ENCODE measurements around the gene HLA-DQB2. TPM values are rescaled to one million over a fixed set of nuclear protein-coding genes. Genes with fewer than 3 reads are reported as not detected.

HLA-DQB2 gene
- total and polyA plus RNA-seq, 2 donors (not counting 3 experiments of a cell fraction or from before 2014, with no cell fraction given): not detected

DNA sequence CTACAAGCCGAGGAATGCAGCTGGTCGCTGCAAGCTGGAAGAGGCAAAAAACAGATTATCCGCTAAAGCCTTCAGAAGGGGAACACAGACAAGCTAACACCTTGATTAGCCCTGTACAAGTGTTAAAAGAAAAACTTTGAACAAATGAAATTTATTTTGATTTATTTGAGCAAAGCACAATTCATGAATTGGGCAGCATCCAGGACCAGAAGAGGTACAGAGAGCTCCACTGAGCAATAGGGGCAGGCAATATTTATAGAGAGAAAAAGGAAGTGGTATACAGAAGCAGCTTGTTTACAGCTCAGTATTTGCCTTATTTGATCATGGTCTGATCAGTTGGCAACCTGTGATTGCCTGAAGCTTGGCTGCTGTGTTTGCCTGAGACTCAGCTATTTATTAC lies 35.8 kb upstream of the HLA-DQB2 start:
- Histone ChIP-seq H3K9me1 (replicated peaks; ENCODE audit: control insufficient read depth, extremely low read depth, insufficient read depth, low read length) (no peaks in the 10 kb centered on the region), H3K4me3 (replicated peaks in 1 of 3; ENCODE audit: insufficient read depth in 1 of 3, low read depth in 1 of 3, low read length in 3 of 3) (no peak overlapping the region), H3K4me1 (ENCODE audit: control insufficient read depth, extremely low read depth, insufficient read depth, low read length) (no peaks in the 10 kb centered on the region), H3K27ac (ENCODE audit: insufficient read depth, low read depth, low read length) (no peak overlapping the region), H2AFZ (ENCODE audit: low read depth, low read length) (no peak overlapping the region), H3K9ac (replicated peaks; ENCODE audit: extremely low read depth, insufficient read depth, low read length) (no peak overlapping the region), H4K20me1 (replicated peaks; ENCODE audit: control insufficient read depth, extremely low read depth, insufficient read depth, low read length) (no peaks in the 10 kb centered on the region), H3K9me3 (replicated peaks; ENCODE audit: control insufficient read depth, insufficient read depth, low read length) (no peaks in the 10 kb centered on the region), H3K79me2 (ENCODE audit: control insufficient read depth, insufficient read depth, low read length) (no peaks in the 10 kb centered on the region), H3K27me3 (ENCODE audit: control insufficient read depth in 2 of 2, insufficient read depth in 2 of 2, low read length in 2 of 2) (peaks cover 37 to 68% of the 10 kb centered on the region in 2 experiments), H3K36me3 (ENCODE audit: control insufficient read depth in 2 of 2, extremely low read depth in 1 of 2, insufficient read depth in 2 of 2, low read length in 2 of 2) (no peaks in the 10 kb centered on the region), H3K4me2 (ENCODE audit: insufficient read depth, low read length) (no peak overlapping the region)
- BruUV-seq (replicated peaks): no TSS peak
- POLR2A ChIA-PET: no interaction called here
- DNase-seq (ENCODE audit: low read depth, low spot score): no peak
- intact Hi-C loops (cut with micrococcal nuclease): loop anchor here (5.0 to 10.0 kb wide), 3 partner anchors 97 to 754 kb away; no protein-coding TSS in a partner anchor
- TF ChIP-seq POLR2A (IDR thresholded peaks at IDR 0.05; ENCODE audit: low read depth, low read length): no peak
- TF ChIP-seq POLR2AphosphoS5 (IDR thresholded peaks at IDR 0.05; ENCODE audit: insufficient read depth, low read depth, low read length): no peak
- no peak for TF ChIP-seq EZH2 (IDR thresholded peaks at IDR 0.05; ENCODE audit: borderline replicate concordance, low read depth, low read length, severe bottlenecking)
- TF ChIP-seq, protein P1, sequence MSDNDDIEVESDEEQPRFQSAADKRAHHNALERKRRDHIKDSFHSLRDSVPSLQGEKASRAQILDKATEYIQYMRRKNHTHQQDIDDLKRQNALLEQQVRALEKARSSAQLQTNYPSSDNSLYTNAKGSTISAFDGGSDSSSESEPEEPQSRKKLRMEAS (IDR thresholded peaks at IDR 0.05; ENCODE audit: insufficient read depth, insufficient read length): no peak
- TF ChIP-seq MYC (IDR thresholded peaks at IDR 0.05; ENCODE audit: low read depth, low read length): no peak
- no peak for TF ChIP-seq GATA2 (IDR thresholded peaks at IDR 0.05; ENCODE audit: insufficient read depth, insufficient read length, low read depth, low read length)
- TF ChIP-seq JUN (IDR thresholded peaks at IDR 0.05; ENCODE audit: borderline replicate concordance, insufficient read depth, insufficient read length, low read depth): no peak
- TF ChIP-seq, protein P2, sequence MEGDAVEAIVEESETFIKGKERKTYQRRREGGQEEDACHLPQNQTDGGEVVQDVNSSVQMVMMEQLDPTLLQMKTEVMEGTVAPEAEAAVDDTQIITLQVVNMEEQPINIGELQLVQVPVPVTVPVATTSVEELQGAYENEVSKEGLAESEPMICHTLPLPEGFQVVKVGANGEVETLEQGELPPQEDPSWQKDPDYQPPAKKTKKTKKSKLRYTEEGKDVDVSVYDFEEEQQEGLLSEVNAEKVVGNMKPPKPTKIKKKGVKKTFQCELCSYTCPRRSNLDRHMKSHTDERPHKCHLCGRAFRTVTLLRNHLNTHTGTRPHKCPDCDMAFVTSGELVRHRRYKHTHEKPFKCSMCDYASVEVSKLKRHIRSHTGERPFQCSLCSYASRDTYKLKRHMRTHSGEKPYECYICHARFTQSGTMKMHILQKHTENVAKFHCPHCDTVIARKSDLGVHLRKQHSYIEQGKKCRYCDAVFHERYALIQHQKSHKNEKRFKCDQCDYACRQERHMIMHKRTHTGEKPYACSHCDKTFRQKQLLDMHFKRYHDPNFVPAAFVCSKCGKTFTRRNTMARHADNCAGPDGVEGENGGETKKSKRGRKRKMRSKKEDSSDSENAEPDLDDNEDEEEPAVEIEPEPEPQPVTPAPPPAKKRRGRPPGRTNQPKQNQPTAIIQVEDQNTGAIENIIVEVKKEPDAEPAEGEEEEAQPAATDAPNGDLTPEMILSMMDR (IDR thresholded peaks at IDR 0.05; ENCODE audit: extremely low read depth in 1 of 2, insufficient read depth in 1 of 2, low read depth in 1 of 2, low read length in 2 of 2): no peak
- TF ChIP-seq FOS (IDR thresholded peaks at IDR 0.05; ENCODE audit: borderline replicate concordance, insufficient read depth, low read length): no peak
- FAIRE-seq: no peak
- CTCF ChIA-PET: interaction anchor here (0.8 to 6.2 kb wide), 9 partner anchors 9 to 383 kb away, joined by 3 to 63 read pairs (median 4); partner anchors contain the start of genes PSMB9 and TAP1
- dilution Hi-C loops (cut with MboI; ENCODE audit: extremely low pct_ligation_motif_present, low sequenced_read_pairs): no loop called here
